Glomerular visceral epithelial cell (primary cell): Measurements from ENCODE around the gene HOXA6.
A peak's percentile ranks its signal among the peaks of the same experiment; 100 is the strongest.

Source experiments
- DNase-seq: peaks from one replicate; pipeline ENCODE4 v3.0.0-alpha.2; 2016; ENCODE audit errors: extremely low spot score

HOXA6 gene

DNA sequence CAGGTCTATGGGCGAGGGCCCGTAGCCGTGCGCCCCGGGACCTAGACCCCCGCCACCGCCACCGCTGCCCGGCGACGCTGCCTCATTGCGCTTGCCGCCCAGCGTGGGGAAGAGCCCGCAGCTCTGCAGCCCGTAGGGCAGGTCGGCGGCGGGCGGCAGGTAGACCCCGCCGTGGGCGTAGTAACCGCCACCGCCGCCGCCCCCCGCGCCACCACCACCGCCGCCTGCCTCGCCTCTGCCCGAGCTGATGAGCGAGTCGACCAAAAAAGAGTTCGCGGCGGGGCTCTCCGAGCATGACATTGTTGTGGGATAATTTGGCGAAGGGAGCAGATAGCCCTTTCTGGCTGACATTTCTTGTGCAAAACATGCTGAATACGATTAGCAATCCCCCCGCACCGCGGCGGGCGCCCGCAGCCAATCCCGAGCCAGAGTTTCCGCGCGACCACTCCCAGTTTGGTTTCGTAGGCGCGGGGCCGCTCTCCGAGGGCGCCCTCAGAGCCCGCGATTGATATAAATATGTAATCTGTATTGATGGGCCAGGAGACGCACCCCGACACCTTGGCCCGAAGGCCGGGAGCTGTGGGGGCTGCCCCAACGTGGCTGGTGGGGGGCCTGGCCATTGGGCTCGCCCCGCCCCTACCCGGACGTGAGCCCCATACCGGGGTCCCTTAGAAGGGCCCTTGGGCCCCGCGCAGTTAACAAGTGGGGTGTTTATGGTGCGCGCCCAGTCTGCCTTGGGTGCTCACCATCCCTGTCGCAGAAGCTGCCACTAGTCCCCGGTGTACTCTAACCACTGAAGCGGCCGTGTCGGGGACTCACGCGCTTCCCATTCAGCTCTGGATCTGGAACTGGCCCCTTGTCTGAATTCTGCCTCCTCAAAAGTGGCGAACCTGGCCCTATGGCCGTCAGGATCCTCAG is 26.6 kb upstream of the HOXA6 start, which contains the start of gene HOXA10:
HOXA10 (minus strand) TSS at position 365 of the 918 bp plus-strand sequence; CDS start at position 351, 14 bp downstream.
- DNase-seq = peak; percentile 89

DNA sequence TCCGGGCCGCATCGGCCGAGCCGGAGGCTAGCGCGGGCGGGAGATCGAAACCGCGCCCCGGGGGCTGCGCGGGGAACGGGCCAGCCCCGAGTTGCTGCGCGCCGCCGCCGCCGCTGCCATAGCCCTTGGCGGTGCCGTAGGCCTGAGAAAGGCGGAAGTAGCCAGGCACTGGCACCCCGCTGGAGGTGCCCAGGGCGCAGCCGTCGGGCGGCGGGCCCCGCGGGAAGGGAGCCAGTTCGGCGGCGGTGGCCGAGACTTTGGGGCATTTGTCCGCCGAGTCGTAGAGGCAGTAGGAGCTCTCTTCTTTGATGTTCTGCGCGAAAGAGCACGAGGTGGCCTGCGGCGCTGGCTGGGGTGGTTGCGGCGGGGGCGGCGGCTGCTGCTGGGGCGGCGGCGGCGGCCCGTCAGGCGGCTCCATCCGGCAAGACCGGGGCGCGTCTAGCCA is 26.0 kb upstream of the HOXA6 start:
- no peak for DNase-seq

DNA sequence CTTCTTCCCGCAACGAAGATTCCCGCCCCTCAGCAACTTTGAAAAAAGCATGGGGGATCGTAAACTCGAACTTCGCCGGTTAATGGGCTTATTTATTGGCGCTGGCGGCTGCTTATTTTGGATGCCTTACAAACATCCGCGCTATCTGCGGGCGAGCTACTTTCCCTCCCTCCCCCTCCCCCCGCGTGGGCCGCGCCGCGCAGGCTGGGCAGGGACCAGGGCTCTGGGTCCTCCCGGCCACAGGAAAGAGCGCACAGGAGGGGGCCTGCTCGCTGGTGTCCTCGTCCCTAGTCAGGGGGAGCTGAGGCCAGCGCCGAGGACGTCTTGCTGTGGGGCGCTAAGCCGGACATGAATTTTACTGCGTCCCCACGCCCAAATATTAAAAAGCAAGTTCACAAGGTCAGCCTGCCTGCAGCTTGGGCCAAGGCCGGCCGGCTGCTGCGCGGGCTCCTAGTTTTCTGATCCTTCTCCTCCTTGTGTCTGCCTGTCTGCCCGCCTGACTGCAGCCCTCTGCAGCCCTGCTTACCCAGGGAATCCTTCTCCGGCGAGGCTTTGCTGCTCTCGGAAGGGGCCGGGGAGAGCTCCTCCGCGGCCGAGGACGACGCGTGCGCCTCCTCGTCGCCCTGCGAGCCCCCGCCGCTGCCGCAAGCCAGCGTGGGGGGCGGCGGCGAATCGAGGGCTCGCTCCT is 25.4 kb upstream of the HOXA6 start:
- peak; percentile 59 for DNase-seq

DNA sequence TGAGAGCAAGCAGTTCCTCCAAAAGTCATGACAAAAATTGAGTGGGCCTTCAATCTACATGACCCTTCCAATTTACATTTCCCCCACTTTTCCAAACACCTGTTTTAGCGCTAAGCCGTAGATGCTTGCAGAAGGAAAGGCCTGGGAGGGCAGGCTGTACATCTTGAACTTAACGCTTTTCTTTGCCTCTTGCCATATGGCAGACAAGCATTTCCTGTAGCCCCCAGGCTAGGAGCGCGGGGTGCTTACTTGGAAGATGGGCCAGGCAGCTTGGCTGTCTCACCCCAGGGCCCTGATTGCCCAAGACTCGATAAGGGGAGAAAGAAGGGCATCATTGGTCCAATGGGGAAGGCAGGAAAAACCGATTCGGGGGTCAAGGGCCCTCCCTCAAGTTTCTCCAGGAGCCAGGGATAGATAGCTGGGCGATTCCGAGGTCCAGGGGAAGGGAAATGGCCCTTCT is 24.8 kb upstream of the HOXA6 start:
- peak; percentile 43 for DNase-seq

DNA sequence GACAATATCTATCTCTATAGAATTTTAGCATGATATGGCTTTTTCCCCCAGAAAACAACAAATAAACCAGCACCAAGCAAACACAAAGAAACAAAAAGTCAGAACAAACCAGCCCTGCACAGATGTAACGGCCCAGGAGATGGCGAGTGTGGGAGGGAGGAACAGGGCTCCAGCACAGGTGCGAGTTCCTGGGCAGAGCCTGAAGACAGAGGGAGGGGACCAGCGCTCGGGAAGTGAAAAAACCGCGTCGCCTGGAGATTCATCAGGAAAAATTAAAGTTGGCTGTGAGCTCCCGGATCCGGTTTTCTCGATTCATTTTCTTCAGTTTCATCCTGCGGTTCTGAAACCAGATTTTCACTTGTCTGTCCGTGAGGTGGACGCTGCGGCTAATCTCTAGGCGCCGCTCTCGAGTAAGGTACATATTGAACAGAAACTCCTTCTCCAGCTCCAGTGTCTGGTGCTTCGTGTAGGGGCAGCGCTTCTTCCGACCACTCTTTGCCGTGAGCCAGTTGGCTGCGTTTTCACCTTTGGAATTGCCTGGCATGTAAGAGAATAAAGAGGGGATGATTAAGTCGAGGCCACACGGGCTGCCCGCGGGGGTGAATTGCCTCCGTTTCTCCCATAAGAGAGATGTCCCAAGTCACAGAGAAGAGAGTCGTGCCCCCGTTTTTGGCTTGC is 24.2 kb upstream of the HOXA6 start:
- DNase-seq = peak; percentile 48

DNA sequence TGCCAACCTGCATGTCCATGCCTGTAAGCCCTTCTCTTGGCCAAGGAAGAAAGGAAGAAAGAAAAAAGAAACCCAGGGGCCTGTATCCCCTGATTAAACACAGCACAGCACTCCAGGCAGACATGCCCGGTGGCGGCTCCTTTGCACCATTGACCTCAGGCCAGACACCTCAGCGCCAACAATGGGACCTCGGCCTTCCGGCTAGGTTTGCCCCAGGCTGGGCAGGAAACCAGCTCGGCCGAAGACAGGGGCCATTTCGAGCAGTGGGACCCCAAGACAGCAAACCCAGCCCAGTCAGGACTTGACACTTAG is 23.7 kb upstream of the HOXA6 start:
- DNase-seq = peak; percentile 58

DNA sequence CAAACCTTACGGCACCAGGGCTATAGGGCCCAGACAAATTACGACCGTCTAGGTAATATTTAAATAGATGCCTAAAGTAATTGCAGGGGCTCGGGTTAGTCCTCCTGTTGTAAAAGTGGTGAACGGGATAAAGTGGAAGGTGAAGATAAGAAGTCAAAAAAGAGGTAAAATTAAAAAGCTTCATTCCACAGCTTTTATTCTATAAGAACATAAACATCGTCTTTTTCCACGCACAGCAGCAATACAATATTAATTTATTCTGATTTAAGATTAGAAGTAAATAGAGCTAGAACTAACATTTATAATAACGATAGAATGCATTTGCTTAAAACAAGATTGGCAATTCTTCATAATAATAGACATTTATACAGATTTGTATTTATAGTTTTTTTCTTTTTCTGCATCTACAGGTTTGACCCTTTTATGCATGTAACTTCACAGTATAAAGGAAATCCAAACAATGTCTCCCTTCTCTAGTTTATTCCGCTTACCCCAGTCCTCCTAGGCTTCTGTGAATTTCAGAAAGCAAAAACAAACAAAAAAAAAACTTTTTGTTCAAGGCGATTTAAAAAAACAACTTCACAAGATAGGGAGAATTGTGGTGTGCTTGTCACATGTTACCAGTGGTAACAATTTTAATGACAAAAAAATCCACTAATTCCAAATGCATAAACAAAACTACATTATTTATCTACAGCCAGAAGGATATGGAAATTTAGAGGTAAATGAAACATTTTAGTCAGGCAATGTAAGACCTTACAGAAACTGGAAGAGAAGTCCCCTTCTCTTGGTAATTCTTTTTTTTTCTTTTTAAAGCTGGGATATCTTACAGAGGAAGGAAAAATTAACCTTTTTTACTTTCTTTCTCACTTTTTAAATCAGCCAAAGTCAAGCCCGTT is 23.1 kb upstream of the HOXA6 start:
- DNase-seq = no peak

DNA sequence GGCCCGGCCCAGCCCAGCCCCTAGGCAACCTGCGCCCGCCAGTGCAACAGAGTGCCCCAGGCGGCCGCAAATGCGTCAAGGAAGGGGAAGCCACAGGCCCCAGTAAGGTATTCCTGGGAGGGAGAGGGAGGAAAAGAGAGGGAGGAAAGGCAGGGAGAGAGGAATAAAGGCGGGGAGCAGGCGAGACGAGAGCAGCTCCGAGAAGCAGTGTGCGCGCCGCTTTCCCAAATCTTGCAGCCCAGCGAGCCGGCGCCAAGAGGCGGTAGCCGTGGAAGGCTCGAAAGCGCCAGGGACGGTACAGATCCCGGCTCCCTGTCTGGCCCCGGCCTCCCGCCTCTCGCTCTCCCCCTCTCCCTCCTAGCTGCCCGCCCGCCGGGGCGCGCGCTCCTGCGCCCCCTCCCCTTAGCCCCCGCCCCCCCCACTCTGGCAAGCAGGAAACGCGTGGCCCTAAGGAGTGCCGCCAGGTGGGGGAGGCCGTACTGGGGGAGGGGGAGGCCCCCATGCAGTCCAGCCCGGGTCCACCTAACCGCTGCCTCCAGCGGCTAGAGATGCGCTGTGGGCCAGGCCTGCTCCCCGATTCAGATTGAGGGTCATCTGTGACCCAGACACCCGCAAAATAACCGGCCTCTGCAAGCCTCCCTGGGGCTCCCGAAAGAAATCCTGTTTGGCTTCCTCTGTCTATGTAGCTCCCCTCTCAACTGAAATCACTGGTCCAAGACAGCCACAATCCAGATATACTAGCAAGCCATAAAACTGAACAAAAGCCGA is 22.3 kb upstream of the HOXA6 start:
- peak; percentile 77 for DNase-seq

DNA sequence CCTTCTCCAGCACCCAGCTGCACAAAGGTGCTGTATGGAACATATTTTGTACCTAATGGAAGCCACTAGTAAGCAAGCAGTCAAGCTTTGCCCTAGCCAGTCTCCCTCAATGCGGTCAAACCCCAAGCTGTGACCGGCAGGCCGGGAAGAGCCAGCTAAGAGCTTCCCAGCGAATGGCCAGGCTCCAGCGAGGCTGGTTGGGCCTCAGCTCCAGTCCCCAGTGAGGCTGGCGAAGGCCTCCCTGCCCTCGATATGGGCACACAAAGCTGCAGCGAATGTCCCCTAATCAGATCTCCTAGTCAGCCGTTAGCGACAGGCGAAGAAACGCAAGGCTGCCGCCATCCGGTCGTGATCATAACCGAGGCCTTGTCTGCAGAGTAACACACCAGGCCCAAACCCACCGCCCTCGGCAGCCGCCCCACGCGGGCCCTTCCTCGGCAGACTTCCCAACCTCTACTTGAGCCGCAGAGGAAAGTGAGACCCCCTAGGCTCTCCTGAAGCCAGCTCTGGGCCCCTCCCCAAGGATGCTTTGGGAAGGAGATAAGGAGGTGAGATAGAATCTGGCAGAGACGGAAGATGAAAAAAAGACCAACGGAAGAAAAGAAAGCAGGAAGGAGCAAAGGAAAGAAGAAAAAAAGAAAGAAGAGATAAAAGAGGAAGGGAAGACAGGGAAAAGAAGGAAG is 20.8 kb upstream of the HOXA6 start:
- peak; percentile 60 for DNase-seq

DNA sequence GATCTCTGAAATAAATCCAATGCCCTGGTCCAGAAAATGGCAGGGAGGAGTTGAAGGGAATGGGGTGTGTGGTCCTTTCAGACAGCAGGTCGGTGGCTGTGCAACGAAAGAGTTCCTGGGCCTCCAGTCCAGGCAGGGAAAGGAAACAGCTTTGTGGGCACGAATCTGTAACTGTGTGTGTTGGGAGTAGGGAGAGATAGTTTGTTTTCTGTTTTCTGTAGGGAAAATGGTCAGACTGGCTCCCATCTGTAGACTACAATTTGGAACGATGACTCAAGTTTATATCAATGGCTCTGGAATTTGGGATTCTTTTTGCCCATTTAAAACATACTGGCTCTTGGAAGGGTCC is 20.3 kb upstream of the HOXA6 start:
- DNase-seq = peak; percentile 33

DNA sequence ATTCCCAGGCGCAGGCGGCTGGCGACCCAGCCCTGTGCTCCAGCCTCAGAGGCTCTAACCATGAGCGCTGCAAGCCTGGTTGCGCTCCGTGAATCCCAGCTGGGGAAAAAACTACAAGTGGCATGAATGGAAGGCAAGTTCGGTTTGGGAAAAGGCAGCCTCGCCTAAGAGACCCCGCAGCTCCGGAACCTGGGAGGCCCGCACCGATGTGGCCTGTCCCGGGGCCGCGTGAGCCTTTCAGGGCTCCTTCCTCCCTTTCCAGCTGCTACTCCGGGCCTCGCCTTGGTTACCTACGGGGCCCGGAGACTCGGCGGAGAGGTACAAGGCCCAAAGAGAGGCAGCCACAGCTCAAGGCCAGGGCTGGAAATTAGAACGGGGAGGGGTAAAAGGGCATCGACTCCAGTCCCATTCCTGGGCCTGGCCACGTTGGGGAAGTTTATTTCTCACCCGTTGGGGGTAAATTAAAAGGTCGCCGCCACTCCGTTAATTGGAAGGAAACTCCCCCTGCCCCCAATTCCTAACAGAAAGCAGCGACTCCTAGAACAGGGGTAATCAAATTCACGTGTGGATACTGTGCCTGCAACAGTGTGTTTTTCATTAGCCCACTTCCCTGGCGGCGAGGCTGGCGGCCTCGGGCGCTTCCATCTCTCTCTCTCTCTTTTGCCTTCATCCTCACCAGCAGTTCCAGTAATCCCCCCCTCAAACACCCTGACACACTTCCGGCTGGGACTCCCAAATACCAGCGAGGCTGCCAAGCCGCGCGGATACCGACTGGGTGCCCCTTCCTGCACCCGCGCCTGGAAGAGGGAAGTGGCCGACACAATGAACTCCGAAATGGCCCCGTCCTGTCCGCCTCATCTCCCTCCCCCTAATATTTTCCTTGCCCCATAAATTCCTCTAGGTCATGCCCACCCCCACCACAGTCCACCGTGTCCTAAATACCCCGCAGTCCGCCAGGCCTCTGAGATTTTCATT is 19.2 kb upstream of the HOXA6 start:
- DNase-seq = peak; percentile 84

DNA sequence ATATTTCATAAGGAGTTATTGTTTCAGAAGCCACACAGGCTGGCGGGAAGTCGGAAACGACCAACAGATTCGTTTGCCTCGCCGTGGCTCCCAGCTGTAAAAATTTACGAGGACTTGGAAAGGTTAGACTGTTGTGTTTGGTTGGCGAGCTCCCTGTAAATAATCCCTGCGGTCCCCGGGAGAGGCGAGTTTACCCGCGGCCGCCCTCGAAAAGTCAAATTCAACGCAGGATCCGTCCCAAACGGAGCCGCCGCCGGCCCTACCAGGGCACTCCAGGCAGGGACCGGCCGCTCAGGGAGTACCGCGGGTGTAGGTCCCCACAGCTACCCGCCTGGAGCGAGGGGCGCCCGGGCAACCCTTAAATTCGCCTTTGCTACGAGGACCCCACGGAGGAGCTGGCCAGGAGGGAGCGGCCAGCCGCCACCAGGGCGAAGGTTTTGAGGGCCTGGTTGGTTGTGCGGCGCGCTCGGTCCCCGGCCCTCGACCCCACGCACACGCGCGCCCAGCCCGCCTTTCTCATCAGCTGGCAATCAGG is 18.5 kb upstream of the HOXA6 start:
- DNase-seq = peak; percentile 33

DNA sequence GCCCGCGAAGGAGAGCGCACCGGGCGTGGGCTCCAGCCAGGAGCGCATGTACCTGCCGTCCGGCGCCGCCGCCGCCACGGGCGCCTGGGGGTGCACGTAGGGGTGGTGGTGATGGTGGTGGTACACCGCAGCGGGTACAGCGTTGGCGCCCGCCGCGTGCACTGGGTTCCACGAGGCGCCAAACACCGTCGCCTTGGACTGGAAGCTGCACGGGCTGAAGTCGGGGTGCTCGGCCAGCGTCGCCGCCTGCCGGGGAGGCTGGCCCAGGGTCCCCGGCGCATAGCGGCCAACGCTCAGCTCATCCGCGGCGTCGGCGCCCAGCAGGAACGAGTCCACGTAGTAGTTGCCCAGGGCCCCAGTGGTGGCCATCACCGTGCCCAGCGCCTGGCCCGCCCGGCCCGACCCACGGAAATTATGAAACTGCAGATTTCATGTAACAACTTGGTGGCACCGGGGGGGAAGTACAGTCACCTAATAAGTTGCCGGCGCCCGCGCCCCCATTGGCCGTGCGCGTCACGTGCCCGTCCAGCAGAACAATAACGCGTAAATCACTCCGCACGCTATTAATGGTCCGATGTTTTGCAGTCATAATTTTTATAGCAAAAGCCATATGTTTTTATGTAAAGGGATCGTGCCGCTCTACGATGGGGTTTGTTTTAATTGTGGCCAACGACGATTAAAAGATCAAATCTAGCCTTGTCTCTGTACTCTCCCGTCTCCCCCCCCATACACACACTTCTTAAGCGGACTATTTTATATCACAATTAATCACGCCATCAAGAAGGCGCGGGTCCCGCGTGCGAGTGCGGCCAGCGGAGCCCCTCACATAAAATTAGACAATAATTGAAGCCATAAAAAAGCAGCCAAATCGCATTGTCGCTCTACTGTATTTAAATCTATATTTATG is 17.8 kb upstream of the HOXA6 start, which contains the start of gene HOXA9:
HOXA9 (minus strand) TSS at position 449 of the 907 bp plus-strand sequence; CDS start at position 369, 80 bp downstream.
- peak; percentile 94 for DNase-seq

DNA sequence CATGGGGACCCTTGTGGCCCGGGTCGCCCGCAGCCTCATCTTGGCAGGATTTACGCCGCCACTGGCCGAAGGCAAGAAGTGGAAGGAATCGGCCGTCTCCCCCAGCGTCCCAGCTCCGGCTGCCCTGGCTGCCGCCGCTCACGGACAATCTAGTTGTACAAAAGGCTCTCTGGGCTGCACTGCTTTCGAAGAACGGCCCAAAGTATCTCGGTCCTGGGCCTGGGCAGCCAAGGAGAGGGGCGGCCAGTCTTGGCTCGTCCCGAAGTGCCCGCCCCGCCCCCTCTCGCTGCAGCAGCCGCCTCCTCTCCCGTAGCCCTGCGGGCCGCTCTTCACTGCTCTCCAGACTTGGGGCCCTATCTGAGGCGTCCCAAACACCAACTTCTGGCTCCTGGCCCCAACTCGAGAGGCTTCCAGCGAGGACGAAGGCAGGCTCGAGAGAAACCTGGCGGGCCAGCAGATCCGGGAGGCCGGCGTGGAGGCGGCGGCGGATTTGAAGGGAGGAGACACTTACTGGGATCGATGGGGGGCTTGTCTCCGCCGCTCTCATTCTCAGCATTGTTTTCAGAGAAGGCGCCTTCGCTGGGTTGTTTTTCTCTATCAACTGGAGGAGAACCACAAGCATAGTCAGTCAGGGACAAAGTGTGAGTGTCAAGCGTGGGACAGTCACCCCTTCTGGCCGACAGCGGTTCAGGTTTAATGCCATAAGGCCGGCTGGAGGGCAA is 17.0 kb upstream of the HOXA6 start:
- peak; percentile 47 for DNase-seq

DNA sequence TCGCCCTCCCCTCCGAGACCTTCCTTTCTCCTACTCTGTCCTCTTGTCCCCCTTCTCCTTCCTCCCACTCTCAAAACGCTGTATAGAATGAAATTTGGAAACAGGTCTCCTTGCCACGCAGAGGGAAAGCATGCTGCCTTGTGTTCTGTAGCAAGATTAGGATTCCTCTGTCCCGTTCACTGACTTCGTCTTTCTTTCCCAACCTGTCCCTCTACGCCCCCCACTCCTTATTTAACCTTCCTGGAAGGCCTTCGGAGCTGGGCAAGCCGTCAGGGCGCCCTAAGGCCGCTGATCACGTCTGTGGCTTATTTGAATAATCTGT is 16.4 kb upstream of the HOXA6 start:
- no peak for DNase-seq

DNA sequence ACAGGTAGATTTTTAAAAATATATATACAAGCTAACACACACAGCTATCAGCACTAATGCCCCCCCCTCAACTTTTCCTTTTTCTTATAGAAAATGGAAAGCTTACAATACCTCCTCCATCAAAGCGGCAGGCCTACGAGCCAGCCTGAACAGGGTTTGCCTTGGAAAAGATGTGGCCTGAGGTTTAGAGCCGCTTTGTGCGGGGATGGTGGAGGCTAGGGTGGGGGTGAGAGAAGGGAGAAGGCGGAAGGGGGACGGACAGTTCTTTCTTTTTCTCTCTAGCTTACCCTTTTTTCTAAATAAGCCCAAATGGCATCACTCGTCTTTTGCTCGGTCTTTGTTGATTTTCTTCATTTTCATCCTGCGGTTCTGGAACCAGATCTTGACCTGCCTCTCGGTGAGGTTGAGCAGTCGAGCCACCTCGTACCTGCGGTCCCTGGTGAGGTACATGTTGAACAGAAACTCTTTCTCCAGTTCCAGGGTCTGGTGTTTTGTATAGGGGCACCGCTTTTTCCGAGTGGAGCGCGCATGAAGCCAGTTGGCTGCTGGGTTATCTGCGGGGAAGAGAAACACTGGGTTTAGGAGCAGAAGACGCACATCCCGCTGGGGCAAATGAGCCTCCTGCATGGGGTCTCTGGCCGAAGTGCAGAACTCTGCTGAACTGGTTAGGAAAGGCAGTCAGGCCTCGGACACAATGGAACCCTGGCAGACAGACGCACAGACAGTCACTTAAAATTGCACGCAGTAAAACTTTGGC is 15.9 kb upstream of the HOXA6 start:
- no peak for DNase-seq
